HG02759 (cell line): Measurements from ENCODE around the gene TGFBR2.

ENCODE experiments used
- ATAC-seq: cut with Tn5 transposase; IDR thresholded peaks from one replicate; pipeline ENCODE4 v1.9.1; 2021; ENCODE audit warnings: mild to moderate bottlenecking, moderate library complexity; ENCODE audit not compliant: unreplicated experiment

TGFBR2 gene

DNA sequence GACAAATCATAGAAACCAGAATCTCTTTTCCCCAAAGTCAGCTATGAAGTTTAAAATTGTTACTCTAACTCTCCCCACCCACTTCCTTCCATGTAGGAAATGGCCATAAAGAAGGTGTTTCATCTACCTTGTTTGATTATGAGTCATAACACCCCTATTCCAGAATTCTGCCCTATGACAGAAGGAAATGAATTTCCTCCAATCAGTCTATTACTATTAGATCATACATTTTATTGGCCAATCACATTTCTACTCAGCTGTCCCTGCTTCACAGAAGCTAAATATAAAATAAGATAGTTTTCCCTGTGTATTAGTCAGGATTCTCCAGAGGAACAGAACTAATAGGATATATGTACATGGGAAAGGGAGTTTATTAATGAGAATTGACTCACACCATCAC lies 102.1 kb downstream of the TGFBR2 start:
- ATAC-seq: no peak

DNA sequence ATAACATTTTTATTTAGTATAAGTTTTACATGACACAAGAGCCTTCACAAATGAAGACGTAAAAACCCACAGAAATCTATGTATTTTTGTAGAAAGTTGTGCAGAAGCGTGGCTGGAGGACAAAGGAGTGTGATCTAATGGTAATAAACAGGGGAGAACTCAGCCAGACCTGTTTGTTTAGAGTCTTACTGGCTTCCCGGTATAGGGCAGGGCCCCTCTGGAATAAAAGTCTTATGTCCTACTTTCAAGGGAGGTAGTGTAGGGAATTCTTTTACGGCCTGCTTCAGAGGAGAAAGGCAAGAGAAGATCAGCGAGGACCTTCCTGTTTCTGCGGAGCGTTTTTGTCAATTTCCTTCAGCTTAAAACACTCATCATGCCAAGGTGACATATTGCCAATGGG lies 103.6 kb downstream of the TGFBR2 start:
- ATAC-seq: no peak

- ATAC-seq: no peak
Measured at GRCh38 chr3:30711151-30711550, 104.8 kb downstream of the TGFBR2 start.

GRCh38 chr3:30711867-30712266 lies 105.5 kb downstream of the TGFBR2 start:
- no peak for ATAC-seq

DNA sequence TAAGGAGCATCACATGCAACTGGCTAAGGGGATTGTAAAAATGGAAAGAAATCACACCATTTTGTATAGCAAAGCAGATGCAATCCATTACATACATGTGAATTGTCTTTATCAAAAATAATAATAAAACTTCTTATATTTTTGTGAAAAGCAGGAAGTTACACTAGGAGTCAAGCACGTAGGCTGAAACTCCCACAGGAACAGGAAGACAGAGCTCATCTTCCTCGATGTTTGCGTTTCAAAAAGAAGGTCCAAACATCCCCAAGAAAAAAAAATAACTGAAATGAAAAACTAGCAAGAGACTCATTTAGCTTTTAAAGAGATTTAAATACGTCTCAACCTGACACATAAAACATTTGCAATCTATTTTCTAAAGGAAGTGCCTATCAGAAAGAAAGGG lies 106.6 kb downstream of the TGFBR2 start:
- ATAC-seq: no peak

DNA sequence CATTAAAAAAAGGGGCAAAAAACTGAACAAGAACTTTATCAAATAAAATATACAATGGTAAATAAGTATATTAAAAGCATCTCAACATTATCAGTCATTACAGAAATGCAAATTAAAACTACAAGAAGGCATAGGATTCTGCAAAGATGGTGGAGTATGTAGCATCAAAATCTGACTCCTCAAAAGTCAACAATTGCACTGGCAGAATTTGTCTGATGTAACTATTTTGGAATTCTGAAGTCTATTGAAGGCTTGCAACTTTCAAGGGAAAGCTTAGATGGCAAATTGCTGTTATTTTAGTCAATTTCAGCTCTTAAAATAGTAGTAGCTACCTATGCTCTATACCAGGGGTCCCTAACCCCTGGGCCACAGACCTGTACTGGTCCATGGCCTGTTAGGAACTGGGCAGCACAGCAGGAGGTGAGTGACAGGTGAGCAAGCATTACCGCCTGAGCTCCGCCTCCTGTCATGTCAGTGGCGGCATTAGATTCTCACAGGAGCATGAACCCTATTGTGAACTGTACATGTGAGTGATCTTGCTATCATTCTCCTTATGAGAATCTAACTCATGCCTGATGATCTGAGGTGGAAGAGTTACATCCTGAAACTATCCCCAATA lies 107.6 kb downstream of the TGFBR2 start:
- no peak for ATAC-seq

- ATAC-seq: no peak
Measured at GRCh38 chr3:30719536-30719935, 113.1 kb downstream of the TGFBR2 start.

GRCh38 chr3:30720586-30721313 lies 114.3 kb downstream of the TGFBR2 start:
- ATAC-seq: no peak

- ATAC-seq: no peak
Measured at GRCh38 chr3:30721314-30721634, 114.9 kb downstream of the TGFBR2 start.

DNA sequence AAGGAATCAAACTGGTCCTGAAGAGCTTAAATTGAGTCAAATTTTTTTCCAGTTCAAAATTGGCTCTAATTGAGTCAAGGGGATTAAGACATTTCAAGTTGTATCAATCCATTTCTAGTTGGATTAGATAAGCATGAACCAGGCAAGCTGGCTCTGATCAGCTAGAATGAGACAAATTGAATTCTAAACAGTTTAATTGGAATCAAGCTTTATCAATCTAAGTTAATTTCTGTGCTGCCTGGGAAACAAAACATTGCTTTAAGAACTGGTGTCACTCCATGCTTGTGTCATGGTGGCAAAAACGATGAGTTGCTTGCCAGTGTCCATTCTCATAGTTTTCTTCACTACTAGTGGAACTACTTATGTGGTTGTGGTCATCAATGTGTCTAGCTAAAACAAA lies 116.8 kb downstream of the TGFBR2 start:
- ATAC-seq: no peak

GRCh38 chr3:30724863-30725262 lies 118.5 kb downstream of the TGFBR2 start:
- no peak for ATAC-seq

DNA sequence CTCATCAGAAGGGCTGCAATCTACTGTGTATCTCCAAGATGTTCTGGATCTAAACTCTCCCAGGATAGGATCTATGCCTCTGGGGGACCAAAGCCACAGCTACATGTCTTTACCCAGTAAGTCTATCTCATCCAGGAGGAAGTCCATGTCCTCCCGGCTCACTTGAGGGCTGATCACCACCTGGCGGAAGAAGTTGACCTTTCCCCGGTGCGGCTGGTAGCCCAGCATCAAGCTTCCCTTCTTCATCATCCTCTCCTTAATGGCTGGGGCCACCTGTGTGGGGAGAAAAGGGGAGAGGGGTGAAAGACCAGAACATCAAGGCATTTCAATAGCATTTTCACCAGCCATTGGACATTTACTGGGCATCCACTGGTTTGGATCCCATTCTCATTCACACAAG lies 121.7 kb downstream of the TGFBR2 start:
- no peak for ATAC-seq

DNA sequence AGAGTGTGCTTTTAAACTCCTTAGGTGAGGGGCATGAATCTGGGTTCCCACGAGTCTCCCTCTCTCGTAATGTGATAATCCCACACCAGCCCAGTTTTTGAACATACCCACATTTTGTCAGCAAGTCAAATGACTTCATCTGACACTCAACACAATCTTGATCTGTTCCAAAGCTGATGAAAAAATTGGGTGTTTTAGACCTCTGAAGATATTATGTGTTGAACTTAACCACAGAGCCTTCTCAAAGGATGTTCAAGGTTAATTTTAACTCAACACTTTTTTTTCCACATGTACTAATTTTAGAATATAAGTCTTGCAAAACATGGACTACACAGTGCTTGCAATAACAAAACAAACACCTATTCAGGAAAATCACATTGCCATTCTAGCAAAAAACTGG lies 123.1 kb downstream of the TGFBR2 start:
- ATAC-seq: no peak

- no peak for ATAC-seq
Measured at GRCh38 chr3:30729936-30730335, 123.5 kb downstream of the TGFBR2 start.

DNA sequence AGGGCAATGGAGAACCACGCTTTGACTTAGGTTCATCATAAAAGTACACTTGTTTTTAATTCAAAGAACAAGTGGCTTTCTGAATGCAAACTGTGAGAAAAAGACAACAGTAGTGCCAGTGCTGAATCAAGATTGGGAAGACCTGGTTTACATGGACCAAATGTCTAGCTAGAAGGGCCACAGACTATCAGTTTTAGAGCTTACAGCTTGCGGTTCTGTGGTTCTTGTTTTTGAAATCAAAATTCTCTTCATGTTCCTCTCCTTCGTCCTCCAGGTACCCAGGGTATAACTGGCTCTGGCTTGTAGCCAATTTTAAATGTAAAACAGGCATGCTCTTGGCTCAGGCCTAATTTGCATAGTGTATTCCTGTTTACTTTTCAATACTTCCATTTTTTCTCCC lies 124.6 kb downstream of the TGFBR2 start:
- ATAC-seq: no peak

DNA sequence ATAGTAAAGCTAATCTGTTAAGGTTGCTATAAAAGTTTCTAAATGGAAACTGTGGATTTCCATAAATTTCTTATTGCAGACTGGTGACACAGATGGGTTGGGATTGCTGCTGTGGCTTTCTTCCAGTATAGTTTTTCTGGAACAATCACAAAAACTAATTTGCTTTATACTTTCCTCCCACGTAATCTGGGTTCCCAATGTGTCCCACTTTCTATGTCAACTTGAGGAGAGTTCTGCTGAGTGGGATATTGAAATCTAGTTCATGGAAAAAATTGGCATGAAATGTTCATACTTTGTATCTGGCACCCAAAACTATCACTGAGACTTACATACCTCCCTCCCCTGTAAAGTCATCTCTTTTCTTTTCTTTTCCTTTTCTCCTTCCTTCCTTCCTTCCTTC lies 126.8 kb downstream of the TGFBR2 start:
- no peak for ATAC-seq

GRCh38 chr3:30733696-30734095 lies 127.3 kb downstream of the TGFBR2 start:
- ATAC-seq: no peak

DNA sequence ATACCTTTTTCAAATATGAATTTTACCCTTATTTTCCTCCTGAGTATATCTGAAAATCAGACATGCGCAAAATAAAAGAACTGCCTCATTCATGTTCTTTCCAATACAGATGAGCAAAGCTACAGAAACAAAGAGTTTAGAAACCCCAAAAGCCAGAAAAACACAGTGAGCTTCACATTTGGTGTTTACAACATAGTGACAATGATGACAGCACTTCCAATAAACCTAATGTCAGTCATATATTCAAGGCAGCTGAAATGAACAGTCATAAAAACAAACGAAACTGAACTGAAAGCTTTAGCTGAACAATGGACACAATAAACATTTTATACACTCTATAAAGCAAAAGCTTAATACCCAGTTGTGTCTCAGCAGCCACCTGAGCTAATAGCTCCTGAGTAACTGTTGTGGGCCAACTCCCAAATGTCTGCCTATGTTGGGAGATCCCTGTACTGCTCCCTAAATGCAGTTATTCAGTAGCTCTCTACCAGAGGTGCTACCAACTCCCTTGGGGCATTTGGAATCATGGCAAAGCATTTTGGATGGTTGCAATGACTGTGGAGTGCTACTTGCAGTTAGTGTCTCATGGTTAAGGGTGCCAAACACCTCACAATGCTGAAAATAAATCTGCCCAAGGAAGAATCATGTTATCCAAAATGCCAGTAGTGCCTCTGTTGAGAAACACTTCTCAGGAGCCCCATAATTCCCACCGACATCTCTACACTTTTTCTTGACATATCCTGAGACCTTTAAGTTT lies 131.5 kb downstream of the TGFBR2 start:
- no peak for ATAC-seq

GRCh38 chr3:30738605-30739004 lies 132.2 kb downstream of the TGFBR2 start:
- ATAC-seq: no peak

GRCh38 chr3:30741889-30742288 lies 135.5 kb downstream of the TGFBR2 start:
- no peak for ATAC-seq

- ATAC-seq: no peak
Measured at GRCh38 chr3:30742796-30743619, 136.6 kb downstream of the TGFBR2 start.
